GM21723 (cell line): ENCODE results near the gene KIAA0930.
"Not testable (repeated sequence)": the region's sequence is repeated elsewhere in the genome, so short reads cannot be mapped to it uniquely, and the experiment has no call there.

Experiments used
- ATAC-seq: cut with Tn5 transposase; IDR thresholded peaks from one replicate; pipeline ENCODE4 v1.9.1; 2021; ENCODE audit warnings: mild to moderate bottlenecking, moderate library complexity; ENCODE audit not compliant: unreplicated experiment

KIAA0930 gene

DNA sequence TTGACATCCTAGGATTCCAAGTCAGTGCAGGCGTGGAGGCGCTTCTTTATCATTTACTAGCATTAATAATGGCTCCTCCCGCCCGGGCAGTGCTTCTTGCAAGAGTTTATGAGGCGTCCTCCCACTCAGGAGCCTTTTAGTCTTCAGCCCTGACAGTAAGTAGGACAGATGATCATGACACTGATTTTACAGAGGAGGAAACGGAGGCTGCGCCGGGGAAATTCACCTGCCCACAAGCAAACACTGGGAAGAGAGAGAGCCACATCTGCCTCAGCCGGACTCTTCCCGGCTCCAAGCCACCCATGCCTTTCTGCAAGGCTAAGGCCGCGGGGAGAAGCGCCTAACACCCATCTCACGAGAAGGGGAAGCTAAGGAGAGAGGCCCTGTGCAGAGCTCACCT is 35.9 kb downstream of the KIAA0930 start:
- no peak for ATAC-seq

DNA sequence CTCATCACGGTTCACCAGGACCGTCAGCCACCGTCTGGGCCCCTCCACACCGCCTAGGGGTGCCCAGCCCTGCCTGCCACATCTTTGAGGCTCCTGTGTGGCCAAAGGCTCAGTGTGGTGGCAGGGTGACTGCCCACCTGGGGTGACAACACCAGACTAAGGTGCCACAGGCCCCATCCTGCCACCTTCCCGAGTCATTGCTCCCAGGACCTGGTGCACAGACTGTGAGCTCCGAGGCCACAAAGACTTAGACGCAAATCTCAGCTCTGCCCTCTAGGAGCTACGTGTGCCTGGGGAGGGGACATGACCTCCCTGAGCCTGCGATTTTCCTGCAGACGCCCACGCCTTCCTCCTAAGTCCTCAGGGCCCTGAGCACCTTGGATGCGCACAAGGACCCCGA is 36.5 kb downstream of the KIAA0930 start:
- ATAC-seq, result no peak

DNA sequence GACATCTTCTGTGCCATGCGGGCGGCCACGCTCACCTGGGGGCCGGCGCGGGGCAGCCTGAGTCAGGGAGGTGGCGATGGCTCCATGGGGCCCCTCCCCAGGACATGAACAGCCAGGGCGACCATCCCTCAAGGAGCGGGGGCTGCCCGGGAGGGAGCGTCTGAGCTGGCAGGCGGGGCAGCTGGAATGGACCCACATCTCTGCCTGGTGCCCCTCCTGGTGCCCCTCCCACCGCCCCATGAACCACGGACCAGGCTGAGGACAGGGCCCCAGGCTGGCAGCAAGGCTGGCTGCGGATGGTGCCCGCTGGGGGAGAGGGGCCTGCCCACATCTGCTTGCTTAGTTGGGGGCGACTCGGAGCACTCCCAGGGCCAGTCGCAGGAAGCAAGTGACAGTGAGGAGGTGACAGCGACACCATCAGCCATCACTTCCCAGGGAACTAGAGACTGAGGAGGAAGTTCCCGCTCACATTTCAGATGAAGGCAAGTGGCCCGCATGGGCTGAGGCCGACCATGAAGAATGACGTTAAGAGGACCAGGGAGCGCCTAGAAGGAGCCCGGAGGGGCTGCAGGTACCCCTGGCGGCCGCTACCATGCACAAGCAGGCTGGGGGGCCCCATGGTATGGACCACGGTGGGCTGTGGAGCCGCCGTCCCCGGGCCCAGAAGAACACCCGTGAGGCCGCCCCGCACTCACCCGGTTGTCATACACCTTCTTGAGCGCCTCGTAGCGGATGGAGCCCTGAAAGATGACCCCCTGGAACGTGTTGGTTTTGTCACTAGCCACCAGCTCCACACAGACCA is 37.3 kb downstream of the KIAA0930 start:
- ATAC-seq, result no peak

DNA sequence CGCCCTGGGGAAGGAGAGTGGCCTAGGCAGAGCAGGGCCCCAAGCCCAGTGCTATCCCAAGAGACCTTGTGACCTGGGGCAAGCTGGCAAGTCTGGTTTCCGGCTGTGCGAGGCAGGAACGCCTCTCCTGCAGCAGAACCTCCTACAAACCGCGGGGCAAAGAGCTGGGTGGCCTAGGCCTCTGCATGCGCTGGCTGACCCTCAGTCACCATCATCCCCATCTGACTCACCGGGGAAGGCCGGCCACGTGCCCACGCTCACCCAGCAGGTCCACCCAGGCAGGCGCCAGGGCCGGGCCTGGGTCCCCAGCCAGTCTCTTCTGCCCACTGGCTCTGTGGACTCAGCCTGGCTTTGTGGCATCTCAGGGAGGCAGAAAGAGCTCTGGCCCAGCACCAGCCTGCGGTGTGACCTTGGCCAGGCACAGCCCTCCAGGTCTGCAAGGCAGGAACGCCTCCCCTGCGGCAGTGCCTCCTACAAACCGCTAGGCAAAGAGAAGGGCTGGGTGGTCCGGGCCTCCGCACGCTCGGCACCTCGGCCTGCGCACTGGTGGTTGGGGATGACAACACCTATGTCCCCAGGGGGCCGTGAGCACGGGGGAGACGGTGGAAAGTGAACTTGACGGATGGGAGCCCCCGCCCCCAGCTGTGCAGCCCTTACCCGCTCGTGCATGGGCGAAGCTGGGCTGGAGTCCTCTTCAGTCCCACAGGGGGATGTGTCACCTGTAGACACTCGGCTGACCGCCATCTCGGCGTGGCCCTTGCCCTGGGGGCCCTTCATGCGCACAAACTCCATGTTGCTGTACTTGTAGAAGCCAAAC is 38.2 kb downstream of the KIAA0930 start:
- no peak for ATAC-seq

DNA sequence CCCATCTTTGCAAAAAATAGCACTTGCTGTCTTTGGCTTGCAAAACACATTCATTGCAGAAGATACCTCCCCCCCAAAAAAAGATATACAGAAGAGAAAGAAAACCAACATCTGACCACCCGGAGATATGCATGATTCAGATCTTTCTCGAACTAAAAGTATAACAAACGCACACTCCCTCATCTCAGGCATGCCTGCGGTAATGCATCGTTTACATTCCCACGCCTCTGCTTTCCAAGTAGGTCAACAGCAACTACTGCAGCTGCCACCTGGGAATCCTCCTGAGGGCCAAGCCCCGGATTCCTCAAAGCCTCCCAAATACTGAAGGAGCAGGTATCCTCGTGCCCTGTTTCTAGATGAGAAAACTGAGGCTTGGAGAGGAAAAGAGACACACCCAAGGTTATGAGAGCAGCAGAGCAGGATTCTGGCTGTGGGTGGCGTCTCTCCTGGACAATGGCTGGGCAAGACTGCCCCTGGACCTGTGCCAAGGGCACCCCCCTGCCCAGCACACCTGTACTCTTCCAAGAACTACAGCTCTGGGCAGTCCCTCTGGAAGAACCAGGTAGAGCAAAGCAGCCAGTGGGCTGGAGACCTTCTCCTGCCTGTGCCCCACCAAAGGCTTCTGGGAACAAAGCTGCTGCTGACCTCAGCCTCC is 38.9 kb downstream of the KIAA0930 start:
- no peak for ATAC-seq

DNA sequence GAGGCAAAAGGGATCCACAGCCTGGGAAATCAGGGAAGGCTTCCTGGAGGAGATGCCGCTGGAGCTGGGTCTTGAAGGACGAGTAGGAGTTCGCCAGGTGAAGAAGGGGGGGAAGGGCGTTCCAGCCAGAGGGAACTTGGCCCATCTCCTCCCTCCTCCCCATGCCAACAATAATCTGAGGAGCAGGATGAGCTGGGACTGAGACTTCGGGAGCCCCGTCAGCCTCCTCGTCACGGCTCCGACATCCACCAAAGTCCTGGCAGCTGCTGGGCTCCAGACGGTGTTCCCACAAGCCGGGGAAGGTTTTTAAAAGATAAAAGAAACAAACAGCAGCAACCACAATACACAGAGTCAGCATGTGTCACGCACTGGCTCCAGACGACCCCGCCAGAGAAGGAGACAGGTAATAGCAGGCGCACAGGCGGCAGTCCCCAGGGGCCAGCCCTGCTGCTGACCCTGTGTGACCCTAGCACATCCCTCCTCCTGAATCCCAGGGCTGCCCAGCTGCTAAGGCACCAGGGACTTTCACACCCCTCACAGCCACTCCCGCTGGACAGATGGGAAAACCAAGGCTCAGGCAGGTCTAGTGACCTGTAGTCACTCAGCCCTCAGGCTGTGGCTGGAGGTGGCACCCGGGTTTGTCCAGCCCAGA is 39.7 kb downstream of the KIAA0930 start:
- no peak for ATAC-seq

DNA sequence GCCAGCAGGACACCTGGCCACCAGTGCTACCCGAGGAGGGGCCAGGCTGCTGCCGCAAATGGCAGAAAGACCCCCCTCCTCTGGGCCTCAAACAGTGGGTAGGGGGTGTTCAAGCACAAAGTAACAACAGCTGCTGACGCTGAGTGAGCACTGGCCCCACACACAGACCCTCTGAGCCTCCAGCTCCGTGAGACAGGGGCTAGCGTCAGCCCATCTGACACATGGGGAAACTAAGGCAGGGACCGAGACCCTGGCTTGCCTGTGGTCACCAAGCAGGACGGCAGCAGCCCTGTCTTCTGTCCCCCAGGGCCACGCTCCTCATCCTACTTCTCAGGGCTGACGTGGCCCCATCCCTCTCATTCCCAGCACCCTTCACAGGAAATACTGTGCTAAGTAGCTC is 40.5 kb downstream of the KIAA0930 start:
- ATAC-seq, result no peak

DNA sequence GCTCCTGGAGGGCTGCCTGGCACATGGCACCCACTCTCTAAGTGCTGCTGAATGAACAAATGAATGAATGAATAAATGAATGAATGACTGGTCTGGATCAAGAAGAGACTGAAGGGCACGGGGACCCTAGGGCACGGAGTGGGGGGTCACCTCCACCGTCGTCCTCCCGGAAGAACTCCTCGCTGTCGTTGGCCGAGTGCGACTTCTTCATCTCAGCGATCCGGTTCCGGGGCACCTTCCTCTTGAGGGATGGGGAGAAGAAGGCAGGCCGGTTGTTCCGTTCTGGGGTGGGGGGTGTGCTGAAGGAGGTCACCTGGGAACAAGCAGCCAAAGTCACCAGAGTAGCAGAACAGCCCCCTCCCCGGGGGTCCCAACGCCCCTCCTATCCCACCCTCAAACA is 41.0 kb downstream of the KIAA0930 start:
- ATAC-seq, result no peak

DNA sequence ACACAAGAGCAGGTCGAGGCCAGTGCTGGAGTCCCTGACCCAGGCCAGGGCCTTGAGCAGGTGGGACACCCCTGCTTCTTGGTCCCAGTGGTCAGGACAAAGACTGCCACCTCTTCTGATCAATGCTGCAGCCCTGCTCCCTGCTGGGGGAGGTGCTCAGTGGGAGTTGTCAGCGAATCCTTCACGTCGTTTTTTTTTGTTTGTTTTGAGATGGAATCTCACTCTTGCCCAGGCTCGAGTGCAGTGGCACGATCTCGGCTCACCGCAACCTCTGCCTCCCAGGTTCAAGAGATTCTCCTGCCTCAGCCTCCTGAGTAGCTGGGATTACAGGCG is 42.3 kb downstream of the KIAA0930 start:
- ATAC-seq, result no peak

DNA sequence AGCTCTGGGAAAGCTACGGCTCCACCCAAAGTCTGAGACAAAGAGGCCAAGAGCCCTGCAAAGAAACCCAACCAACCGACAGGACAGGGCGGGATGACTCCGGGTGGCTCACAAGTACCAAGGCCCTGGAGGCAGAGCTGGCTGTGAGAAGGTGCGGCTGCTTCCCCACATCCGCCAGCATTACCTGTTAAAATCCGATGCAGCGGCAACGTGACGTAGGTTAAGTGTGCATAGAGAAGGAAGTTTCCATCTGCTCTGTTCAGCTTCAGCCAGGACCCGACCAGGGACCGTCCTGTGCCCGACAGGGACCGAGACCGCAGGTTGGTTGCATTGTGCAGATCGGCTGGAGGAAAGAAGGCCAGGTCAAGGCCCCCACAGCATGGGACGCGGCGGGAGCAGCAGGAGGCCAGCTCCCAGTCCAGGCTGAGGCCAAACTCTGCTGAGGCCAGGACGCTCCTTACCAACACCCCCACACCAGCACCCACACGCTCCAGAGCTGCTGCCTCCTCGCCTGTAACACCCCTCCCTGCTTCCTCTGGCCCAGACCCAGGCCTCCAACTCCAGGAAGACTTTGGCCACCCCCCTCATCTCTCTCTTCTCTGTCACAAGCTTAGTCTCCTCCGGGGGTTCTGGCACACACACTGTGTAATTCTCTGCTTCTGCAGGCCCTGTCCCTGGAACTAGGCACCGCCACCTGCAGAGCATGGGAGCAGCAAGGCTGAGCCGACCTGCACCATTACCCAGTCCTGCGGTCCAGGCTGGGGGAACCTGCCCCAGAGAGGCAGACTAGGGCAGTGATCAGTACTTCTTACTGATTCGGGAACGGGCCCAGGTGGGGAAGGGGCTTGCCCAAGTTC is 42.9 kb downstream of the KIAA0930 start:
- ATAC-seq, result no peak

DNA sequence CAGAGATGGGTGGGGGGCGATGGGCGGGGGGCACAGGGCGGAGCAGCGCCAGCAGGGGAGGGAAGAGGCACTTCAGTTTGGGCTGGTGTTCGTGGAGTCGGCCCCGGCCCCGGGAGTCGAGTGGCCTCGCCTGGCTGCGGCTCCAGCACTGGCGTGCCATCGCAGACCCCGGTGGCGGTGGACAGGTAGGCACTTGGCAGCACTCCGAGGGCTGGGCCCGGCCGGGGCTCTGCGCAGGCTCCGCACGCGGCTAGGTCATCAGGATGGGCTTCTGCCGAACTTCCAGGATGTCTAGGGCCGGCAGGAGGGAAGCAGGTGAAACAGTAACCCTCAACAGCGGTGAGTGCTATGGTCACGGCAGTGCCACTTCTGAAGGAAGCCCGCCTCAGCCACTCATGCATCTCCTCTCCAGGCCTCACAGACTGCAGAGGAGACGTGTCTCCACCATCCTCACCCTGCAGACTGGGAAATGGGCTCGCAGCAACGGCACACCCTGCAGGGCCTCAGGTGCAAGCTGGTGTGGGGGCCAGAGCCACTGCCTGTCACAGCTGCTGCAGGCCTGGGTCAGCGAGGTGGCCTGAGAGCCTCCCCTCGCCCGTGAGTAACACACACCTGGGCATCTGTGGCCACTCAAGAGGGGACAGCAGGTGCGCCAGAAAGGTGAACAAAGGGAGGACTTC is 43.6 kb downstream of the KIAA0930 start:
- ATAC-seq, result no peak

DNA sequence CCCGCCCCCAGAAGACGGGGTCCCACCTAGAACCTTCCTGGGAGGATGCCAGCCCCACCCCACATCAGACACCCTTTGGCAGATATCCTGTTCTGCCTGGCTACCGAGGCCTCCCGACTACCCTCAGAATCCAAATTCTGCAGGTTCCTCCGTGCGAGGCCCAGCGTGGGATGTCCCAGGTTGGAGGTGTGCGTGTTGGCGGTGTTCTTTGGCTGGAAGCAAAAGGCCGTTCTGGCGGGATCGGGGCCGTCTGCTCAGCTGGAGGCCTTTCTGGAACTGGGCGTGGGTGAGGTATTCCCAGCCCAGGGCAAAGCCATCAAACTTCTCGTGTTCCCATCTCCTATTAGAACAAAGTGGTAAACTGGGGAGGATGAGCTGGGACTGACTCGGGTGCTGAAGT is 44.4 kb downstream of the KIAA0930 start:
- no peak for ATAC-seq

DNA sequence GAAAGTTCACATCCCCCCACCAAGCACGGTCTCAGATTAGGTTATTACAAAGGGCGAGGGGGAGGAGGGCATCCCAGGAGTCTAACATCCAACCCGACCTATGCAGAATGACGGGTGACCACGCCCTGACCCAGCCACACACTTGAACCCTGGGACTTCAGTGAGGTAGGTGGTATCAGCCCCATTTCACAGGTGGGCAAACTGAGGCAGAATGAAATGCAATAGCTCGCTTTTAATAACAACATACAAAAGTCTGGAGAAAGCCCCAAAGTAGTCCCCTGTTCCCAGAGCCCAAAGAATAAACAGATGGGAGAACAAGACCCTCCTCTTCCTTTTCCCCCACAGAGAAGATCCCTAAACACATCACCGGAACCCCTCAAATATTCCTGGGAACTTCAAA is 45.1 kb downstream of the KIAA0930 start:
- ATAC-seq, result no peak

DNA sequence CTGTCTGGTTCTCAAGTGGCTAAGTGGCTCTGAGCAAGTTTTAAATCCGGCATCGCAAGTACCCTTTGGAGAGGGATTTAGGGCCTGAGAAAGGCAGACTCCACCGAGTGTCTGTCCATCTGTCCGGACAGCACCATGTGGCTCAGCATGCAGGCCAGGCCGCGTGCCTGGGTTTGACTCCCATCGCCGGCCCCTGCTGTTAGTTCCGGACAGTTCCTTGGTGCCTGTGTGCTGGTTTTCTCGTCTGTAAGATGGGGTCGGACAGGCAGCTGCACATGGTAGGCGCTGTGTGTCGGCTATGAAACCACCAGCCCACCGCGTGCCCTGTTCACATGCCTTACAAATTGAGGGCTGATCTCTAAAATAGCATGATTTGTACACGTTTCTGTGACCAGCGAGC is 46.0 kb downstream of the KIAA0930 start:
- no peak for ATAC-seq

DNA sequence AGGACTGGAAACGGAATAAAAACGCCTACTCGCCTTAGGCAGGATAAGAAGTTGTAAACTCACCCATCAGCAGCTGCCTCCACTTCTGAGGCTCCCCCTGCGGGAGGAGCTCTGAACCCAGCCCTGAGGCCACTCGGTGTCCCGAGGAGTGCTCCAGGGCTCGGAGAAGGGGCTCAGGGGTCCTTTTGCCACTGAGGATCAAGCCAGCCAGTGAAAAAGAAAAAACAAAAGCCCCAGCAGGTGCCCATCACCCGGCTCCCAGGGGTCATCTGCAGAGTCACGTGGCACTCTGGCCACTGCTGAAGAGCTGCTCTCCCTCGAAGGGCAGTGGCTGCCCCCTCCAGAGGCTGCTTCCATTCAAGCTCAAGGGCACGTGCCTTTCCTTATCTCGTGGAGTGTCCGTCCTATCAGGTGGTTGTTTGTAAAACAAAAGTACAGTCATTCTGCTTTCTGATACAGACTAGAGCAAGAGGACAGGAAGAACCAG is 48.0 kb downstream of the KIAA0930 start:
- no peak for ATAC-seq

DNA sequence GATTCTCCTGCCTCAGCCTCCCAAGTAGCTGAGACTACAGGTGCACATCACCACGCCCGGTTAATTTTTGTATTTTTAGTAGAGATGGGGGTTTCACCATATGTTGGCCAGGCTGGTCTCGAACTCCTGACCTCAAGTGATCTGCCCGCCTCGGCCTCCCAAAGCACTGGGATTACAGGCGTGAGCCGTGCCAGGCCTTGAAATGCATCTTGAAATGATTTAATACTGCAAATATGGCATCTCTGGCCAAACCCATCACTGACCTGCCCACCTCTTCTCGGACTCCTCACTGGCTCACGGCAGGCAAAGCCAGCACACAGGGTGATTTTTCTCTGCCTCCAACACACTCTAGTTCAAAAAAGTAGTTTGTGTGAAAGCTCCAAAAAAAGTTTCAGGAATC is 48.9 kb downstream of the KIAA0930 start:
- not testable (repeated sequence) for ATAC-seq

DNA sequence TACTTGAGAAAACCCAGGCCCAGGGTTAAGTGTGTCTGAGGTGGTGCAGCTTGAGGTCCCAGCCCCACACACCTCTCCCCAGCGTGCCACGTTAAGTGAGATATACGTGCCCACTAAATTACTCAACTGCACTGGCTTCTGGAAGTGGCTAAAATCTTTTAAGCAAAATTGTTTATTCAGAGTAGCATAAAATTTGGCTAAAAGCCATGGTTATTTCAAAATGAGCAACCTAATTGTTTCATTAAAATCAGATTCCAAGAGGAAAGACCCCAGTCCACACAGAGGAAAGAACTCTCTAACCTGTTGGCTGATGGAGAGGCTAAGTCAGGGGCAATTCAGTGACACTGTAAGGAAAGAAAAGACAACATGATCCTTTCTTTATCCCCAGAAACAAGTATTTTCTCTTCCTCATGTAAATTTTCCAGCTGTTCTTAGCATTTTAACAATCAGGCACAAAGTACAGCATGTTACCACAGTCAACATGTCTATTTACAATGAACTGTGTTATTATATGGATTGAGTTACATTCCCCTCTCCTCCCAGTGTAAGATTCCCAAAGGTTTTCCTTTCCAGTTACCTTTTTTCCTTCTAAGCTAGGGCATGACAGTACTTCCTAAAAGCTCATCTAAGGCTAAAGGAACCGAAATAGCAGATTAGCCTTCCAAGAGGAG is 50.4 kb downstream of the KIAA0930 start:
- ATAC-seq, result no peak

DNA sequence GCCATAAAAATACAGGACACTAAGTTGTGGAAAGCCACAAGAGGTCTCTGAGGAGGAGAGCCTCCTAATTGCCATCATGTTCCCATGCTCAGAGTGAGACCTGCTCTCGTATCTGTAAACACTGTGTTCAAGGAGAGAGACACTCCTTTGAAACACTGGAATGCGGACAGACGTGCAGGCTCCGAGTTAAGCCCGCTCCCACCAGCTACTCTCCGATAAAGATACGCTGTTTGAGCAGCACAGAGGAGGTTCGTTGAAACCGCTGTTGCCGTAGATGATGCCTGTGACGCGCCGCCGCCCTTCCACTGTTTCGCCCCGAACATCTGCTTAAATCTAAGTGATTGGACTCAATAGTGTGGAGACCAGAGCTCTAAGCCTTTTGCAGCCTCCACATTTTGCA is 51.9 kb downstream of the KIAA0930 start:
- ATAC-seq, result no peak

DNA sequence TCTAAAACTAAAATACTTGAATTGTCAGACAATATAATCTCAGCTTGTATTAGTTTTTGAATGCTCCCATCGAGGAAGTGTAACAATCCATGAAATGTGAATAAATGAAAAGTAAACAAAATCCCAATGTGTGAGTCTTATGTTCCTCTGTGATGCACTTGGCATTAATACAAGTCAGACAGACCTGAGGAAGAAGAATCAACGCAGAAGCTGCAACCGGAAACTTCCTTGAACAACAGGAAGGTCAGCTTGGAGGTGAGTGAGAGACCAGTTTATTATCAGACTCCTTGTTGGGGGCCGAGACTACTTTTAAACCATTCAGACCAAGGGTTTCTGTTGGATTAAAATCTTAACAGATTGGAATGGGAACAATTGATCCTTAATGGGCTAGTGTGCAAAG is 52.8 kb downstream of the KIAA0930 start:
- no peak for ATAC-seq
